GM19240 (cell line): Measurements from ENCODE around the gene HDAC11.
"Not testable (repeated sequence)": the region's sequence is repeated elsewhere in the genome, so short reads cannot be mapped to it uniquely, and the experiment has no call there.

Experiments used
- DNase-seq: peaks from one replicate; pipeline ENCODE4 v3.0.0; 2011; ENCODE audit warnings: low spot score; ENCODE audit not compliant: insufficient read length

The HDAC11 gene

DNA sequence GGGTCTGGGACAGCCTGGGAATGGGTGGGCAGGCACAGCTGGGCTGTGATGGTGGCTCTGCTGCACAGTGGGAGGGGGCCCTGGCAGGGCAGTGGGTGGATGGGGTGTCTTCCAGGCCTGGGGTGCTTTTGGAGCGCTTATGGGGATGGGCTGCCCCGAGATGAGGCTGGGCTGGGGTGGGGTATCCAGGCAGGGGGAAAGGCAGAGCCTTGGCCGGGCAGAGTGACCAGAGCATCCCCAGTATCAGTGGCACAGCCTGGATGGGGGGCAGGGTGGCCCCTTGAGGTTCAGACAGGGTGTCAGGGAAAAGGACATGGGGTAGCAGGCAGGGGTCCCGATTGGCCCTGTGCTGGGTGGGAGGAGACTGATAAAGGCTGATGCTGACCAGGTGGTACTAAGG lies 26.6 kb downstream of the HDAC11 start:
- DNase-seq: no peak

GRCh38 chr3:13507247-13507569 lies 27.1 kb downstream of the HDAC11 start:
- DNase-seq: no peak

GRCh38 chr3:13507570-13508339 lies 27.6 kb downstream of the HDAC11 start:
- DNase-seq: no peak

DNA sequence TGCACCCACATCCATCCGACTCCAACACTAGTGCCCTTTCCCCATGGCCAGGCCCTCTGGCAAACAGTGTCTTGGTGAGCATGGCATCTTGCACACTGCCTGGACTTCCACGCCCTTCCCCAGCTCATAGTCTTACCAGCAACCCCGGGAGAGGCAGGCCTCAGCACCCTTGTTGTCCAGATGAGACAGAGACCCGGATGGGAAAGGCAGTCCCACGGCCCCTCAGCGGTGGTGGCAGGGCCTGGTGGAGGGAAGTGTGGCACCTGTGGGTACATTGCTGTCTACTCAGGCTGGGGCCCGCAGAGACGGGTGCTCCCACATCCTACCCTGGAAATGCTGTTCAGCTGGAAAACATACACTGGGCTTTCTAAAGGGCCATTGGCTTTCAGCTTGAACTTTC lies 28.4 kb downstream of the HDAC11 start:
- no peak for DNase-seq

DNA sequence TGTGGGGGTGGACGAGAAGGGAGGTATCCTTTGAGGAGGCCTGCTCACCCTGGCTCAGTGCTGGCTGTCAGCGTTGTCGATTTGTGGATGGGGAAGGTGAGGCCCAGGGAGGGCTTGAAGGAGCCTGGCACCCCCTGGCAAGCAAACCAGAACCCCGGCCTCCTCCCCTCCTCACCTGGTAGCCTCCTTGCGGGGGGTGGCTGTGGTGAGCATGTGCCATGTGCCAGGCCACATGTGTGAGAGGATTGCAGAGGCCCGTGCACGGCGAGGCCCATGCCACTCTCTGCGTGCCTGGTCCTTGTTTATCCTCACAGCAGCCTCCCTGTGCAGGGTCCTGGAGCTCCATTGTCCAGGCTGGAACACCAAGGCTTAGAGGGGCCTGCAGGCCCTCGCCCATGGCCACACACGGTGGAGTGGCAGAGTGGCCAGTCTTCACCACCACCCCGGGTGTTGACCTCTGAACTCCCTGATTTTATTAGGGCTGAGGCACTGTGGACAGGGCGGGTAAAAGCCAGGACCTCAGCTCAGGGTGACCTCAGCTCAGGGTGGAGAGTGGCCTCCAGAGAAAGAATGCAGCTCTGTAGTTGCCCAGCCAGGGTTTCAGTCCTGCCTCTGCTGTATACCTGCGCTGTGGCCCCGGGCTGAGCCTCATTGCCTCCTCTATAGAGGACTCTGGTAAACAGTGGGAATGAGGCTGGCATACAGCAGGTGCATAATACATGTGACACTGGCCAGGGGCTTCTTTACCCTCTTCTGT lies 29.1 kb downstream of the HDAC11 start:
- DNase-seq: no peak

- DNase-seq: no peak
Observed at GRCh38 chr3:13509816-13510192, 29.7 kb downstream of the HDAC11 start.

GRCh38 chr3:13512451-13512850 lies 32.3 kb downstream of the HDAC11 start:
- no peak for DNase-seq

DNA sequence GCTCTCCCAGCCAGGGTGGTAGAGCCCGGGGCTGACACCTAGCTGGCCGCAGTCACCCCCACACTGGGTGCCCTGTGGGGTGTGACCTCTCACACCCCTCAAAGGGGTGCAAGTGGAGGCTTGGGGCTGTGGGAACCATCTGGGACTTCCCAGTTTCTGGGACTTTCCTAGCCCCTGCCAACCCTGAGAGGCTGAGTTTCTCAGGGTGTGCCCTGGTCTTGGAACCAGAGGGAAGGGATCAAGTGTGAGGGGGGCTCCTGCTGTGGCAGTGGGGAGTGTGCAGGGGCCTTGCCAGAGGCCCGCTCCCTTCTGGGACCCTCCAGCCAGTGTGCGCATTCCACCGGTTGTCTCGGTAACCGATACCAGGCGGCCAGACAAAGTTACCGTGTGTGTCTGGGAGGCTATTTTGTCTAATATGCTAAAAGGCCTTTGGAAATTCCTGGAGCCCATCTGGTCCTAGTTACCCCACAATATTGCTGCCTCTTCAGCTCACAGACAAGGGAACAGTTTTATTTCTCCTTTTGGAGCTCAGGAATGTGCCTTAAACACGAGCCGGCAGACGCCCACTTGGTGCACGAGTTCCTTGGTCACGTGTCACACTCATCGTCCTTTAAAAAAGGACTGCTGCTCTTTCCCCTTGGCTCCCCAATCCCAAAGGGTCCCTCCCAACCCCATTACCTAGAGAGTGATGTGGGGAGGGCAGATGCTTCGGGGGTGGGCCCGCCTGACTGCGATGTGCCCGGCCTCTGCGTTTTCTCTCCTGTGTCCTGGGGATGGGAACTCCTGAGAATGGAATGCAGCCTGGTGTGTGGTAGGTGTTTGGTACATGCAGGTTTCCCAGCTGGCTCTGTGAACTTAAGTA lies 33.2 kb downstream of the HDAC11 start:
- DNase-seq: no peak

- no peak for DNase-seq
Observed at GRCh38 chr3:13513913-13514517, 33.9 kb downstream of the HDAC11 start.

DNA sequence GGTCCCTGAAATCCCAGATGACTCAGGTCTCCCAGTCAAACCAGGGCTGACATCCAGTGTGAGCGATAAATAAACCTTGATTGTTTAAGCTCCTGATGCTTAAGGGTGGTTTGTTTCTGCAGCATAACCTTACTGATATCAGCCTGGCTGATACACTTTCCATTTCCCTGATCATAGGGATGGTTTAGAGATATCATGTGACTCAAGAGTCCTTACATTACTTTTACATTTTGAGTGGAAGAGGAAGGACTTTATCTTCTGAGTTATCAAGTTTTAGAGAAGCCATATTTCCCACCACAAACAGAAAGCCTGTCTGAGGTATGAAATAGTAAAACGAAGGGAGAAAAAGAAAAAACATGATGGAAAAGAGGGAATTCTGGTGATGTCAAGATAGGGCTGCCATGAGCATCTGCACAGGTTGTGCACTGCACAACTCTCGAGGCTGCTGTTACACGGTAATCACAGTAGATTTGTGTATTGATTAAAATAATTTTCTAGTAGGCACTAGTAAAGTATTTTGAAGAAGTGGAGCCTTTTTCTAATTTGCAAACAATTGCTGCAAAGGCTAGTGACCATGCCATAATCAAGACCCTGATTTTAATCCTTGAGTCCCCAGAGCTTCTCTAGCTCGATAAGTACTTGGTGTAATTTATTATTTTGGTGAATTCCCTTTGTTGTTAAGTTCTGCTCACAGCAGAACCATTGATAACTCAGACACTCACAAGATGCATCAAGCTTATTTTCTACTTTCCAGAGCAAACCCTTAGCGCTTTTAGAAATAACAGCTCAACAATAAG lies 34.7 kb downstream of the HDAC11 start:
- no peak for DNase-seq

DNA sequence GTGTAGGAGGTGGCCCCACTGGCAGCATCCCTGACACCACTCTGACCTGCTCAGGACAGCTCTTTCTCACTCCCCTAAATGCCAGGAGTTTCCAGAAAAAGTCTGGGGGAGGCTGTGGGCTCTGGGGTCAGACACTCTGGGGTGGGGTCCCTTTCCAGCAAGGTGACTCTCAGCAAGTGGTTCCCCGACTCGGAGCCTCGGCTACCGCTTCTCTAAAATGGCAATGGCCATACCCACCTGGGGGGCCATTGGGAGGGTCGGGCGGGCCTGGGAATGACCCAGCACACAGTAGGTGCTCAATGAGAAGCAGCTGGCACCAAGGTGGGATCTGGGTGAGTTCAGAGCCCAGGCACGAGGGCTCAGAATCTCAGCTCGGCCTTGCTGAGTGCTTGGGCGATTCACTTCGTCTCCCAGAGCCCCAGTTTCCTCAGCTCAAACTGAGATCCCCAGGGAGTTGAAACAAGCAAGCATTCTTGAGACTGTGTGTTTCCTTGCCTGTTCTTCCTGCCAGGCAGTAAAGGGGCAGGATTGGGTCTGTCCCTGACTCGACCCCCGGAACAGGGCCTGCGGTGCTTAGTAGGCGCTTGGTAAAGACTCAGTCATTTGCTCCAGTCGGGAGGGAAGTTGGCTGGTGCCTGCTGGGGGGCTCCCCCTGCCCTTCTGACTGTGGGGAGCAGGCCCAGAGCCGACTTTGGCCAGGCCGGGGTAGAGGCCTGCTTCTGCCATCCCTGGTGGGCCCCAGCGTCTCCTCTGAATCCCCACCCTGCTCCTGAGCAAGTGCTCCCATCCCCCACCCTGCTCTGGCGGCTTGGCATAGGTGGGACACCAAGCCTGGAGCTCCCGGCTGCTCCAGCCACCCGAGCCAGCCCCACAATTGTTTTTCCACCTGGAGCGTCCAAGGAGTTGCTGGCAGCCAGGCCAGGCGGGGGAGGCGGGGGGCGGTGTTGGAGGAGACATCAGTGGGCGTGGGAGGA lies 36.0 kb downstream of the HDAC11 start:
- no peak for DNase-seq

DNA sequence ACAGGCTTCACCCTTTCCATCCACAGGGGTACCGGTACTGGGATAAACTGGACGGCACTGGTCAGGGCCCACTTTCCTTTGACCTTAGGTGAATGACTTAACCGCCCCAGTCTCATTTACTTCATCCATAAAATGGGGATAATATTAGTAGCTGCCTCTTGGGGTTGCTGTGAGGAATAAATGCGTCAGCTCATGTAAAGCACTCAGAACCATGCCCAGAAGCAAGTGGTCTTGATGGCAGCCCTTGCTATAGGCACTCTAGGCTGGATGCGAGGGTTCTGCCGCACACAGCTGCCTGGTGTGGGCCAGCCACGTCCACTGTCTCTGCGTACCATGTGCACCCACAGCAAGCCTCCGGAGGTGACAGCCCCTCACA lies 36.6 kb downstream of the HDAC11 start:
- DNase-seq: no peak

DNA sequence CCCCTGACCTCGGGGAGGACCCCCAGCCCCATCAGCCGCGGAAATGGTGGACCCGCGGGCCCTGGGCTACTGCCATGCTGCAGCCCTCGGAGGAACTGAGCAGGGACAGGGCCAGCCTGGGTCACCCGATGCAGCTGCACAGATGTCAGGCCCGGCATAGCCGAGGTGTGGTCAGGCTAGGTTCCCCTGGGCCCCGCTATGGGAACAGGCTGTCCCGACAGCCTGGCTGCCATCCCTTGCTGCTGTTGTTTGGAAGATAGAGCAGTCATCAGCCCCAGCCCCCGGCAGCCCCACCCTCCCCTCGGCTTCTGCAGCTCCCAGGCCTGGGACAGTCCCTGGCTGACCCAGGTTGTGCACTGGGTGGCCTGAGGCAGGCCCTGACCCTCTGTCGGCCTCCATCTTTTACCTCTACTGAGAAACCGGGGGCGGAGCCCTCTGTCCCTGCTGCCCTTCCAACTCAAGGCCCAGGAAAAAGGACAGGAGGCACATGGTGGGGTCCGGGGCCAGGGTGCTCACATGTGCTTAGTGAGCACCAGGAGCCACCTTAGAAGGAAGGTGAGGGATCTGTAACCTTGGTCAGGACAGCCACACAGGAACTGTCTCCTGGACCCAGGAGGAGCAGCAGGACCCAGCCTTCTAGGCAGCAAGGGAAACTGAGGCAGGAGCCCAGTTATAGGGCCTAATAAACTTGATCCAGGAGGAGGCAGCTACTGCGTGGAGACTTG lies 37.3 kb downstream of the HDAC11 start:
- DNase-seq: no peak

- no peak for DNase-seq
Observed at GRCh38 chr3:13518516-13518953, 38.4 kb downstream of the HDAC11 start.

DNA sequence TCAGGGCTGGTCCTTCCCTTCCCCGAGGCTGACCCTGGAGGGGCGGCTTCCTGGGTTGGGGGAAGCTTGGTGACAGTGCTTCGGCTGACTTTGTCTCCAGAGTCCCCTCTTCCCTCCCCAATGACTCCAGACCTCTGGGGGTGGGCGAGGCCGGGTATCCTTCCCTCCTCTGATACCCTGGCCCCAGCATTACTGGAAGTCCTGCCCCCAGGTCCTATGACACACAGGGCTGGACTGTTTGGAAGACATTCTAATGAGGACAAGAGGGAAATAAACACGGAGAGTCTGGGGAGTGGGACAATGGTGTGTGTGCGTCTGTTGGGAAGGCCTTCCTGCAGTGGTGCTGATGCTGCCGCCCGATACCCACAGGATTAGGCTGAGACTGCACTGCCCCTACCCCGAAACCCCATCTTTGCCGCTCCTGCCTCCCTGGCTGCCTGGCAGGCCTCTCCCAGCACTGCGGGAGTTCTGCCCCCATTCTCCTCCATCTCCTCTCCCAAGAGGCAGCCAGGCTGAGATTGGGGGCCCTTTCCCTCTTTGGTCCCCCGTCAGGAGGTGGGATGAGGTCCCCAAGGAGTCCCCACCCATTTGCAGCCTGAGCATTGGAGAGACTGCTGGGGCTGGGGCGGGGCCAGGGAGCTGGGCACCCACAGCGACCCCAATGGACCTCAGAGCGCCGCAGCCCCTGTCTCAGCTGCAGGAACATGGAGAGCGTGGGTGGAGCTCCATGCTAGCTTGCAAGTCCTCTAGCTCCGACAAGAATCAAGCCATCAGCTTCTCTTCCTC lies 39.1 kb downstream of the HDAC11 start:
- no peak for DNase-seq

- DNase-seq: no peak
Observed at GRCh38 chr3:13520326-13520880, 40.3 kb downstream of the HDAC11 start.

DNA sequence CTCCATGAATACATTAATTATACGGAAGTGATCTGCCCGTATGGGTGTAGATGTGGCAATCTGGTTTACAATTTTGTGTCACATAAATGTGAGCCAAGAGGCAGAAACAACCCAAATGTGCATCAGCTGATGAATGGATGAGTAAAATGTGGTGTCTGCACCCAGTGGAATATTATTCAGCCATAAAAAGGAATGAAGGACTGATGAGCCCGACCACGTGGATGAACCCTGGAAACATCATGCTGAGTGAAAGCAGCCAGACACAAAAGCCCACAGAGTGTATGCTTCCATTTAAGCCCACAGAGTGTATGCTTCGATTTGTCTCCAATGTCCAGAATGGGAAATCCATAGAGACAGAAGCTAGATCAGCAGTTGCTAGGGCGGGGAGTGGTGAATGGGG lies 41.2 kb downstream of the HDAC11 start:
- no peak for DNase-seq

DNA sequence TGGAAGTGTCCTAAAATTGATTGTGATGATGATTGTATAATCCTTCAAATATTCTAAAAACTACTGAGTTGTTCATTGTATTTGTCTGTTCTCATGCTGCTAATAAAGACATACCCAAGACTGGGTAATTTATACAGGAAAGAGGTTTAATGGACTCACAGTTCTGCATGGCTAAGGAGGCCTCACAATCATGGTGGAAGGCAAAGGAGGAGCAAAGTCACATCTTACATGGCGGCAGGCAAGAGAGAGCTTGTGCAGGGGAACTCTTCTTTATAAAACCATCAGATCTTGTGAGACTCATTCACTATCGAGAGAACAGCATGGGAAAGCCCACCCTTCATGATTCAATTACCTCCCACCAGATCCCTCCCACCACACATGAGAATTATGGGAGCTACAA lies 41.6 kb downstream of the HDAC11 start:
- DNase-seq: not testable (repeated sequence)
